Stimulated activated CD4-positive, alpha-beta T cell treated with anti-CD3 and anti-CD28 coated beads, Interleukin-2, amount 100 ng/mL, for 4 hours (primary cell): ENCODE data around the gene CSPG4.
A peak's percentile ranks its signal among the peaks of the same experiment; 100 is the strongest.
"Not testable (repeated sequence)": the region's sequence is repeated elsewhere in the genome, so short reads cannot be mapped to it uniquely, and the experiment has no call there.

ENCODE experiments used
- DNase-seq: peaks from one replicate; pipeline ENCODE4 v3.0.0-alpha.2; 2020; ENCODE audit warnings: low read depth

Gene CSPG4

DNA sequence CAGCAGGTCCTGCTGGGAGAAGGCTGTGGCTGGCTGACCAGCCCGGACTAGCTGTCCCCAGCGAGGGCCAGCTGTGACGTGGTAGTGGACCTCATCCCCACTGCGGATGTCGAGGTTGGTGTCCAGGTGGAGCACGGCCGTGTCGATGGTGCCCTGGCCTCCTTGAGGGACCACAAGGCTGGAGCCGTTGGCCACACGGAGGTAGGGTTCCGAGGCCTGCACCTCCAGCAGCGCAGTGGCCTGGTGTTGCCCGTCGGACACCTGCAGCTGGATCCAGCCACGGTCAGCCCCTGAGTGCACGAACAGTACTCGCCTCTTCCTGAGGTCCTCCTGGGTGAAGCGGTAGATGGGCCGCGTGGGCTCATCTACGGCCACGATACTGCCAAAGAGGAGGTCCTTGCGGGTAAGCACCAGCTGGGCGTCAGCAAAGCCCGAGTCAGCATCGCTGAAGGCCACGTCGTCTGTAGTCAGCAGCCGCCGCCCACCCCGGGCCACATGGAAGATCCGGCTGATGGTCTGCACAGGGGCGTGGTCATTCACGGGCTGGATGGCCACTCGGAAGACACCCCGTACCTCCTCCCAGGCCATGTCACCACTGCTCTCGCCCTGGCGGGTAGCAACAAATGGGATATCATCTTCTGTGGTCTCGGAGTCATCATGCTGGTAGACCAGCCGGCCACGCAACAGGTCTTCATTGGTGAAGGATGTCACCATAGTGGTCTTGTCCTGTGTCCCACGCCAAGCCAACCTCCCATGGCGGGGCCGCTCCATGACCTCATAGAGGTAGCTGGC, 25.0 kb downstream of the CSPG4 start:
- DNase-seq = no peak

GRCh38 chr15:75686212-75686642, 26.4 kb downstream of the CSPG4 start:
- peak; percentile 59 for DNase-seq

GRCh38 chr15:75685195-75685594, 27.5 kb downstream of the CSPG4 start:
- DNase-seq = no peak

GRCh38 chr15:75684648-75685047, 28.0 kb downstream of the CSPG4 start:
- DNase-seq = no peak

DNA sequence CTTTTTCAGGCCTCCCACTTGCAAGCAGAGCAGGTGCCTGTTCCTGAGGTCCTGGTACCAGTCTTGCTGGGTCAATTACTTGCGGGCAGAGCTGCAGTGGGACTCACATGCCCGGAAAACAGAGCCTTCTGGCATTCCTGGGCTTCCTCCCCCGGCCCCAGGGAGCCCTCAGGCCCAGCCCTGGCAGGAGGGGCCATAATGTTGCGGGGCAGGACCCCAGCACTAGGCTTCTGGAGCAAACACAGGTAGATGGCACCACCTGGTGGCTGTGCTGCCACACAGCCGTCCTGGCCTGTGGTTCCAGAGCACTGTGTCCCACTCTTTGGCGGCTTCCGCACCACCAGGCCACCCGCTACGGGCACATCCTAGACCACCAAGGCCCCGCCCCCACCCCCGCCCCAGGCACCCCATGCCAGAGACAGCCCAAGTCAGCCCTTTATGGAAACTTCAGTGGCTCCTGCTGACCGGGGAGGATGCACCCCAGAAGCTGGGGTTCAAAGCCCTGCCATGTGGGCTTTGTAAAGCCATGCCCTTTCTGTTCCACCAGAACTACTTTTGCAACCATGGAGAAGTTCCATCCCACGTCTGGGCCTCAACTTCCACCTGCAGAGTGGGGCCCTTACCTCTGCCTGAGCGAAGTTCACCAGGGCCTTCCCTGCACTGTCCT, 28.9 kb downstream of the CSPG4 start:
- peak; percentile 35 for DNase-seq

DNA sequence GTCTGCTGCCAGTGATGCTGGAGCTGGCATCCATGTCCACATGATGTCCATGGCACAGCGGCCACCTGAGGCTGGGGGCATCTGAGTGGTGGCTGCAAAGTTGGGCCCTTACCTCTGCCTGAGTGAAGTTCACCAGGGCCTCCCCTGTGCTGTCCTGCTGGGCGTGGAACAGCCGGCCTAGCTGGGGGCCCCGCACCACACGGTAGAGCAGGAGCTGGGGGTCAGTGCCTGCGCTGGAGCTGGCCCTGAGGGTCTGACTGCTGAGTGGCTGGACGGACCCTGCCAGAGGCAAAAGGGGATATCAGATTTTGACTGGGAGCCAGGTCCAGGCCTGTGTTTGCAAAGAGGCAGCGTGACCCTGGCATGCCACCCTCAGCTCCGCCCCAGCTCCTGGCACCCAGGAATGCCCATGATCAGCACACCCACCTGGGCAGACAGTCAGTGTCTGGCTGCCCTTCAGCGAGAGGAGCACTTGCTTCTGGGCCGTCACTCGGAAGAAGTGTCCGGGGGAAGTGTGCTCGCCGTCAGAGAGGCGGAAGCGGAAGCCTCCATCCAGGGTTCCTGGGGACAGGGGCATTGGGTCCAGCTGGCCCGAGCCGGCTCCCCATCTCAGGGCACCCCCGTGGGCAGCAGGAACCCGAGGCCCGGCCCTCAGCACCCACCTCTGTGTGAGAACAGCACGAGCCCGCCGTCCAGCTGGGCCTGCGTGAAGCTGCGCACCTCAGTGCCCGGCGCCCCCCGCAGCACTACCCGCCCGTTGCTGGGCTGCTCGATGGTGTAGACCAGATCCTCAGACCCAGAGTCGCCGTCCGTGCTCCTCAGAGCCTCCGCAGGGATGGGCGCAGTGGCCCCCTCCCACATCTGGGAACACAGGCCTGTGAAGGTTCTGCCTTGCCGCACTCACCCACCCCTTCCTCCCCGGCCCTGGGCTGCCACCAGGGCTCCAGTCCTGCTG, 30.2 kb downstream of the CSPG4 start:
- no peak for DNase-seq

DNA sequence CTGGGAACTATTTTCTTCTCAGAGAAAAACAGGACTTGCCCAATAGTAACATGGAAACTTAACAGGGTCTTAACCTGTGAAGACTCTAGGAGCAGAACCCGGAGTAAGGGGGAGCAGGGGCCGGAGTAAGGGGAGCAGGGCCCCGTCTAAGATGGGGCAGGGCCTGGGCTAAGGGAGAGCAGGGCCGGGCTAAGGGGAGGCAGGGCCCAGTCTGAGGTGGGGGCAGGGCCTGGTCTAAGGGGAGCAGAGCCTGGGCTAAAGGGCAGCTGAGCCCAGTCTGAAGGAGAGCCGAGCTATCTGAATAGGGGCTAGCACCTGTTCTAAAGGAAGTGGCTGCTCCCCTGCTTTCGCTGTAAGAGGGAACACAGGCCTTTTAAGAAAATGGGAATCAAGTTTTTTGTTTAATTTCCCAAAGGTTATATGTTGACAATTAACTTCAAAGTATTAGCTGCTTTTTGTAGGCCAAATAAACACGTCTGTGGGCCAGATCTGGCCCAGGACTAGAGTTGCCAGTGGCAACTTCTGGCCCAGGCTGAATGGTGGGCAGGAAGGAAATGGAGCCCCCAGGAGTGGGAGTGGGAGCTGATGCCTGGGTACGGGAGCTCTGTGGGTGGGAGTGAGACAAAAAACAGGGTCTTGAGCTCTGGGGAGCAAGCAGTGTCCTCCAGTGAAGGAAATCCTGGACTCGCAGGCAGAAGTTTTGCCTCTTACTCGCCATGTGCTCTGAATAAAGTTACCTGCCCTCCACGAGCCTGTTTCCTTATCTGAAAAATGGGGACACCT, 32.5 kb downstream of the CSPG4 start:
- no peak for DNase-seq

- DNase-seq = not testable (repeated sequence)
These were observed 34.3 kb downstream of the CSPG4 start for GRCh38 chr15:75678324-75678690.

DNA sequence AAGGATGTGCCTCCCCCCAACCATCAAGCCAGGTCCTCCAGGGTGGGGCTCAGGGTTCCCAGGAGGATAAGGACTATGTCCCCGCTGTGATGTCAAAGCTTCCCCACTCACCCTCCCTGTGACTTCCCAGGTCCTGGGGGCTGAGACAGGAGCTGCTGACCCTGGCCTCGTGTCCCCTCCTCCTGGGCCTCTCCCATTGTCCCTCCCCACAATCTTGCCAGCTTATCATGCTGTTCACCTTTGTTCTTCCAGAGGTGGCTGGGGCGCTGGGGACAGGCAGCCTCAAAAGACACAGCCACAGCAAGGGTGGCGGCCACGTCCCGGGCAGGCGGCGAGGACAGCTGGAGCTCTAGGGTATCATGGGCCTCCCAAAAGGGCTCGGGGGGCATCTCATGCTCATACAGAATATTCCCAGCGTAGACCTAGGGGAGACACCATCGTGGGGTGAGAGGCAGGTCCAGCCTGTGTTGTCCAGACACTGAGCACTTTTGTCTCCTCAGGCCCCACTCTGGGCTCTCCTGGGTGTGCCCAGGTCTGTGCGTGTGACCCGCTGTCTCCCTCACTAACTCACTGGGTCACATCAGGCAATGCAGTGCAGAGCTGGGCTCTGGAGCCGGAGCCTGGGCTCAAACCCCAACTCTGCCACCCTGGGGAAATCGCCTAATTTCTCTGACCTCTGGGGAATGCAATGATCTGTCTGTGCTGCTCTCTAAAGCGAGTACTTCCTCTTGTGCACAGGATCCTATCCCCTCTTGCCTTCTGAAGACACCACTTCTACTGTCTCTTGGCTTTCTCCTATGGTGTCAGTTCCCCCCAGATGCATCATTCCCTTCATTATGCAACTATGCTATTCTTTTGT, 35.0 kb downstream of the CSPG4 start:
- no peak for DNase-seq

- no peak for DNase-seq
These were observed 35.8 kb downstream of the CSPG4 start for GRCh38 chr15:75676688-75677464.

DNA sequence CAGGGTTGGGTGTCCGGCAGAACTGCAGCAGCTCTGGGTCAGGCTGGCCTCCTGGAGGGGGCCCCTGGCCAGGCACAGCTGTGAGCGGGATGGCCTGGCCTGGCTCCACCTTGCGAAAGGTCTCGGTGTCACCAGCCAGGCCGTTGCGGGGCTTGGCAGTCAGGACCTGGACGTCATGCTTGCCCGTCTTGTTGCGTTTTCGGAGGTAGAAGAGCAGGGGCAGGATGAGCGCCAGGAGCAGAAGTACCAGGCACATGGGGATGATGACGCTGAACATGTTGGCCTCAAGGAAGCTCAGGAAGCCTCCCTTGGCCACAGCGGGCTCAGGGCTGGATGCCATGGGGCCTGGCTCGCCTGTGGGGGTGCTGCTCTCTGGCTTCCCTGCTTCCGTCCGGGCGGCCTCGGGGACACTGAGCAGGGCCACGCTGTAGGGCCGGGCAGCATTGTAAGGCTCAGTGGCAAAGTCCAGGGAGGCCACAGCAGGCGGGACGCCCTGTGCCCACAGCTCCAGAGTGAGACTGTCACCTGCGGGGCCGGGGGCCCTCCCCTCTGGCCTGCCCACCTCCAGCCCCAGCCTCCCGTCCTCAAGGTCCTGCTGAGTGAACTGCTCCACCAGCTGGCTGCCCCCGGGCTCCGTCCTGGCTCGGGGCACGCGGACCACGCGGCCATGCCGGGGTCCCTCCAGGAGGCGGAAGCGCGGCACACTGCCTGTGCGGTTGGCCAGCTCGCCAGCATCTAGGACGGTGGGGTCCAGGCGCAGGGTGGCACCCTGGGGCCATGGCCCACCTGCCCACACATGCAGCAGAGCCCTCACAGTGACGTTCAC, 36.9 kb downstream of the CSPG4 start:
- no peak for DNase-seq

- no peak for DNase-seq
These were observed 38.3 kb downstream of the CSPG4 start for GRCh38 chr15:75674366-75674765.

DNA sequence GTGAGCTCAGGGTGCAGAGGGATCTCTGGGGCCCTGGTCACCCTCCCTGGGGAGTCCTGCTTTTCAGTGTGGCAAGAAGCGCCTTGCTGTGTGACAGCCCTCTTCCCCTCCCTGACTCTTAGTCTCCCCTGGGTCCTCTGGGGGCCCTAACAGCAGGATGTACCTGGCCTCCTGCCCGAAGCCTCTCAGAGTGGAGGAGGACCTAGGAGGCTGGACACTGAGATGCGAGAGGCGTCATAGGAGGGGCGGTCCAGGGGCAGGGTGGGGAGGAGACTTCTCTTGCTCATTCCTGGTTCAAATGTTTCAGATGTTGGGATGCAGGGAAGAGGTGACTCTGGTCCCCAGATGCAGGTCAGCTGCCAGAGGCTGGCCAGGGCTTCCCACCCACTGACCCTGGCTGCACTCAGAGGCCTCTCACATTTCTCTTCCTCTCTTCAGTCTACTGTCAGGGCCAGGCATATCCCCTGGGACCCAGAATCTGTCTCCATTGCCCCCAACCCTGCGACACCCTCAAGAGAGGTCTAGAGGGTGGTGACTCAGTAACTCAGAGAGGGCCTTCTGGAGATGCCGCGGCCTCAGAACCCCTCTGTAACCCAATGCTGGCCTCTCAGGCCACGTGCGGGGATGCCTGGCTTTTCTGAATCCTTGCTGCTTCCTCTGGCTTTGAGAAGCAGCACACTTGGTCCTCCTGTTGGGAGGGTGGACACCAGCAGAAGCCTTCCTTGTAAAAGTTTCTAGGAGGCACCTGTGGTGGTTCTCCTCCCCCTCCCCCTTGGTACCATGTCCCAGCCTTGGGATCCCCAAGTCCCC, 39.0 kb downstream of the CSPG4 start:
- no peak for DNase-seq

DNA sequence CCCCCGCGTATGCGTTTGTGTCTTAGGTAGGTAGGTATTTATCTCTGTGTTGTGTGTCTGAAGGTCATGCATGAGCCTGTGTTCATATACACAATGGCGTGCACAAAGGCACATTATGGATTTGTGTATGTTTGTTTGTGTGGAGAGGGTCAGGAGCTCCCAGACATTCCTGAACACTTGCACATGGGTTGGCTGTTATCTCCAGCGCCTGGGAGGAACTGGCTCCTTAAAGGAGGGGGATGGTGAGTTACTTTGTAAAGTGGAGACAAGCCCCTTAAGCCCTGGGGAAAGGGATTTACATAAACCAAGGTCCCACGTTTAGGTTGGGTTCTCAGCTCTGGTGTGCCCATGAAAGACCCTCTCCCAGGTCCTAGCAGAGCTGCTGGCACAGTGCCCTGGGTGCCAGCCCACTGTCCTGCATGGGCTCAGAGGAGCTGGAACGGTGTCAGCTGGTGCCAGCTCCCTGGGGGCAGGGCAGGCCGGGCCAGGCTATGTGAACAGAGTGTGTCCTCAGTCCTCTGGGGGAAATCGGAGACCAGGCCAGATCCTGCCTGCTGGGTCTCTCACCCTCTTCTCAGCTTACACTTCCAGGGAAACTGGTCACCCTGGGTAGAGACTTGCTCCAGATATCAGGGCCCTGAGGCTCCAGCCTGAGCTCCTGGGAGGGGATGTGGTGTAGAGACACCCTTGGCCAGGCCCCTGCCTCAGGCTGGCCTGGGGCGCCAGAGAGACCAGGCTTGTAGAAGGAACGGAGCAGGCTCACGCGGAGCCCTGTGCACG, 39.8 kb downstream of the CSPG4 start:
- DNase-seq = no peak

GRCh38 chr15:75671730-75672602, 40.7 kb downstream of the CSPG4 start:
- no peak for DNase-seq

DNA sequence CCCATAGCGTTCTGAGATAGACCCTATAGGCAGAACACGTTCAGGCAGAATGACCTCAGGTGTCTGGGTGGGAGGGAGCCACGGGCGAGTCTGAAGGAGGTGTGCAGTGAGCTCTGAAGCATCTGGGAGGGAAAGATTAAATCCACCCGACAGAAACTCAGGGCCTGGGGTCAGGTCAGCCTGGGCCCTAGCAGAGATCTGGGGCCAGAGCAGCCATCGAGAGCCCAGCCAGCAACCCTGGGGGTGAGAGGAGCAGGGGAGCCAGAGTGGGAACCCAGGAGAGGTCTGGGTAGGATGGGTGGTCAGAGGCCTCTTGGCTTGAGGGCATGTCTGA, 42.8 kb downstream of the CSPG4 start:
- no peak for DNase-seq
